Measurements from ENCODE around the gene ERC2.

- TF ChIP-seq CREB1 (IDR thresholded peaks at IDR 0.05; ENCODE audit: low read depth) (no peak), YY1 (IDR thresholded peaks at IDR 0.05; ENCODE audit: low read depth) (no peak)
Measured at GRCh38 chr3:55718074-55718473, 750.2 kb downstream of the ERC2 start.

All from Ishikawa (cell line).